Activated CD4-positive, CD25-positive, alpha-beta regulatory T cell treated with anti-CD3 and anti-CD28 coated beads, Interleukin-2, amount 50 U/mL, for 24 hours (primary cell): ENCODE measurements around the gene MYLK.

Experiments
- ATAC-seq, 2 donors: fragments of 150-1000 bp; cut with Tn5 transposase; one replicate each; pipeline ENCODE4 v1.10.0; 2021; ENCODE audit warnings: mild to moderate bottlenecking in 1 of 2, moderate library complexity in 1 of 2

MYLK gene

DNA sequence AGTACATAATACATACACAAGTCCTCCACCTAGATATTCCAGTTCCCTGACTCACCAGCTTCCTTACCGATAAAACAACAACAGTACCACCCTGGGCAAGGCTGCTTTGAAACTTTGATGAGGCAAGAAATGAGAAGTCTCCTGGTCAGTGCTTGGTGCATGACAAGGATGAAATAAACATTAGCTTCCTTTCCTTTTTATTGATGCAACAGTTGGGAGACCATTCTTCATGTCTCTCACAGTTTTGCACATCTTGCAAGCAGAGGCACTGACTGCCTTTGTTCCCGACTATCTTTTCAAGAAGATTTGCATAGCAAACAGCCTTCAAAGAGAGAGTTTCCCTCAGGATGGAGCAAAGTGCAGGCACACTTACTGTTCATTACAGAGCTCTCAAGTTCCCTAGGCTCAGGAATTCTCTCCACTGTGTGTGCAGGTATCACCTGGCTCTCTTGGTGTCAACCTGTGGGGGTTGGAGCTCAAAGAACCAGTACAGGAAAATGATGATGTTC lies 65.2 kb downstream of the MYLK start:
- ATAC-seq = no peak

DNA sequence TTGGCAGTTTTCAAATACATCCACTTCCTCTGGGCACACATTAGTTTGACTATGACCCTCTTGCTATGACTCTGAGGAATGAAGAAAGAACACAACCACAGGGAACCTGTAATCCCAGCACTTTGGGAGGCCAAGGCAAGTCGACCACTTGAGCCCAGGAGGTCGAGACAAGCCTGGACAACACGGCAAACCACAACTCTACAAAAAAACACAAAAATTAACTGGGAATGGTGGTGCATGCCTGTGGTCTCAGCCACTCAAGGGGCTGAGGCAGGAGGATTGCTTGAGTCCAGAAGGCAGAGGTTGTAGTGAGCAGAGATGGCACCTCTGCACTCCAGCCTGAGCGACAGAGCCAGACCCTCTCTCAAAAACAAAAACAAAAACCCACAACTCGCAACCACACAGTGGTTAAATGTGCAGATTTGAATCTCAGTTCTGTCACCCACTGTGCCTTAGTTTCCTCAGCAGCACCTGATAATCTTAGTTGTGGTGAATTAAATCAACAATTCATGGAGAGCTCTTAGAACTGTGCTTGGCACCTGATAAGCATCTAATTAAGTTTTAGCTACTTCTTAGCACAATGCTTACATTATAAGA lies 65.7 kb downstream of the MYLK start:
- no peak for ATAC-seq

DNA sequence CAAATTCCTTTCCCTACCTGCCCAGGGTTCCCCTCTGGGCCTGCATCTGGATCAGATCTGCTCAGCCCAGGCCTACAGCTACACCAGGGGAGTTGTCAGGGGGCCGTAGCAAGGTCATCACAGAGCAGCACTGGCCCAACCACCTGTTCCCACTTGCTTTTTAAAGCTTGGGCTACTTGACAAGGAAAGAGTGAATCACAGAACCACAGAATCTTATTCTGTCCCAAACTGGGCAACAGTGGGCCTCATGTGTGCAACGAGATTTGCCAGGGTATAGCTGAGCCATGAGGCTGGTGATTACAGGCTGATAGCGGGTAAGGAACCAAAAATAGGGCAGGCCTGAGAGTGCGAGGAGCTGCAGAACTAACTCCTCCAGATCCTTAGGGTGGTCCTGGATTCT lies 66.7 kb downstream of the MYLK start:
- ATAC-seq = no peak

DNA sequence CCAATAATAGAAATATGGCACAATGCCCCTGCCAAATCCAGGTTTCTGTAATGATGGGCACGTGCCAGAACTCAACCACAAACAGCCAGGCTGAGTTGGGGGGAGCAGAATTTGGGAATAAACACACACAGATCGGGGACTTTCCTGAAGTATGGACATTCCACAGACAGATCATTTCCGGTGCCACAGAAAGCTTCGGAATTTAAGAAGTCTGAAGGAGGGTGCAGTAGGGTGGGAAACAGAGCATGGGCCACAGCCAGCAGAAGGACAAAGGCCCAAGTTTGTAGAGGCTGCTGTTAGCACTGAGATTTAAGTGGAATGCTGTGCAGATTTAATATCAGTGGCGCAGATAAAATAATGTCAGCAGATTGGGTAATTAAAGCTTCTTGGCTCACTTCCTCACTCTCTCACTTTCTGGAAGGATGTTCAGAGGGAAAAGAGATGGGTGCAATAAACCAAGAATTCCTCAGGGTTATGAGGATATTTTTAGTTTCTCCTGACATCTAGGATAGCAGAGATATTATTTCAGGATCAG lies 67.4 kb downstream of the MYLK start:
- ATAC-seq = no peak

DNA sequence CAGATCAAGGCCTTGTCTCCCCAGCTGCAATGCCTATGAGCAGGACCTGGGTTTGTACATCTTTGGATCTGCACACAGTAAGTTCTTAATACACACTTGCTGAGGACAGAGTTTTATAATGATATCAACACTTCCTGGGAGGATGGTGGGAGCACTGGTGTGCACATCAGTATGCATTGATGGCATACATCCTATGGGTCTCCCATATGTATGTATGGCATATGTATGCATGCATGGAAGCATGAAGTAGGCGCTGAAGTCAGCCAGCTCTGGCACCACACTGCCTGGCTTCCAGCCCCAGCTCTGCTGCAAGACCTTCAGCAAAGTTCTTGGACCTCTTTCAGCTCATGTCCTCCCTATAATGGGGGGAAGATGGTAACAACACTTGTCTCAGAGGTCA lies 68.2 kb downstream of the MYLK start:
- ATAC-seq = no peak

DNA sequence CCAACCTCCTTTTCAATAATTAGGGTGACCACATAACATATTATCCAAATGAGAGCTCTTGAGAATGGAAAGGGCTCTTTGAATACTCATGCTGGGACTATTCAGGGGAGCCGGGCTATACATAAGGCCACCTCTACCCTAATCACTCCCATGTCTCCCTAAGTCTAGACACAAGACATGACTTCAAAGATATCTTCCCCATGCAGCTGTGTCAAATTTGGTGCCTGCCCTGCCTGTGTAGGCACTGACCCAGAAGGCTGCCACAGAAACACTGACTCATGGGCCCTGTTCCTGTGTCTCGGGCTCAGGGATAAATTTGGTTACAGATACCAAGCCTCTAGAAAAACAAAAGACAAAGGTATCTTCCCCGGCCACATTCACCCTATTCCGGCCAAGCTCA lies 70.3 kb downstream of the MYLK start:
- ATAC-seq = no peak

DNA sequence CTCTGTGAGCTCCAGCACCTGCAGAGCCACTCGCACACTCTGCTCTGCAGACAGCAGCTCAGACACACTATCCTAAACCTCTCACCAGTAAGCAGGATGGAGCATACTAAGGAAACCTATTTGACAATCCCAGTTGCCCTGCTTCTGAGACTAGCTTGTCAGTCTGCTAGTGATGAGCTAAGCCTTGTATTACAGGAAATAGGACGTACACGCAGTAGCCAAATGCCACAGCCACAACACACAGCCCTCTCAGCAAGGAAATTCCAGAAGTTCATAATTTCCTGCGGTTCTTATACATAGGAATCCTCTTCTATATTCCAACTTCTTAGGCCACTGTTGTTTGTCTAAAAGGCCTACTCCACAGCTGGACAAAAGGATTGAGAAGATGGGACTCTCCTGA lies 74.5 kb downstream of the MYLK start:
- ATAC-seq = no peak

DNA sequence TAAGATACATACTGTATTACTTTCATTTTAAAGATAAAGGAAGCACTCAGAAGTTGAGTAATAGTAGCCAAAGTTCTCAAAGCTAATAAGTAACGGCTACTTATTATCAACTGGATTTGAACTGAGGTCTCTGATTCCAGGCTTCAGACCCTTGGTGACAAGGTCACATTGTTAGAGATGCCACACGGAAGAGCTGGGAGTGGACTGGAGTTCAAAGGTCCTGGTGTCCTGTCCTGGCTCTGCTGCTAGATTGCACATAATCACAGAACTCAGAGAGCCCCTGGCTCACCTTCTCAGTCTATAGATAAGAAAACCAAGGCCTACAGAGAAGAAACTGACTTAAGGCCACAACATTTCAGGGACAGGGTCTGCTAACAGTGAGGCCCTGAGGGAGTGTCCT lies 75.3 kb downstream of the MYLK start:
- ATAC-seq = no peak

DNA sequence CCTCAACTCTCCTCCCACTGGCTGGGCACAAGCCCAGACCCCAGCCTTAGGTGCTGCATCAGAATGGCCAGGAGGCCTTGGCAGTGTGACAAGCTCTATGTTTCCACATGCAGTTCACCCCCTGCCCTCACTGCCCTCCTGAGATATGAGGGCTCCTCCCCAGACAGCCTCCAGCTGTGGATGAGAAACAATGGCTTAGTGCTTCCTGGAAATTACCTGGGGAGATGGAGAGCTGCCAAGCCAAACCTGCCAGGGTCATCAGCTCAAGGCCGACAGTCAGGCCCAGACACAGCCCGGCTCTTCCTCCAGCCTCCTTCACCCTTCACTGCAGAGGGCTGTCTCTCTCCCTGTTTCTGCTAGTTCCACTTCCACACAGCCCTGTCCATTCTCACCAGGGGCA lies 76.3 kb downstream of the MYLK start:
- ATAC-seq = peak in 1 of 2 donors; percentile 13

DNA sequence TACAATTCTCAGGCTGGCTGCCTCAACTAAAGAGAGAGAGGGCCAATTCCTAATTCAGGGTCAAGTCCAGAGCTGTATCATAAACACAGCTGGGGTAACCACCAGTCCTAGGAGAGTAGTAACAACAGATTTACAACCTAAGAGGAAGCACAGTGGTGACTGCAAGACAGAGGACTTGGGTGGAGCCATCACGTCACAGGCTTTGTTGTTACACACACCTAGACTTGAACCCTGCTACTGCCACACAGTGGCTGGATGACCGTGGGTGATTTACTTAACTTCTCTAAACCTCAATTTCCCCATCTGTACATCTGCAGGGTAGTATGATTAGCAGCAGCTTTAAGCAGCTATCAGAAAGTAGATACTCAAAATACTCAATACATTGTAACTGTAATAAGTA lies 78.6 kb downstream of the MYLK start:
- no peak for ATAC-seq

DNA sequence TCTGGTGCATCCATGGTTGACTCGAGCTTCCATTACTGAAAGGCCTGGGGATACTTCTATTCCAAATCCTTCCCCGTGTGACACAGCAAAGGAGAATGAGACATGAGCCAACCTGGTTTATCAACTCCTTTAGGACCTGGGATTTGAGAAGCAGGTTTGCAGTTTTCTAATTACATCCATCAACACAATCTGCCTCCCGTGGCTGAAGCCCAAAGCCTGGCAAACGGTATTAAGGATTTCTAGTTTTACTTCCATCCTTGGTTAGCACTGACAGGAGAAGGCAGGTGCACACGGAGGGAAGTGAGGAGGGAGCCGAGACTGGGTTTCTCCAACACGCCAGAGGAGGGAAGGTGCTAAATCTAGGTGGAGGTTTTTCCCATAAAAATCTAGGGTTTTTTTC lies 79.0 kb downstream of the MYLK start:
- no peak for ATAC-seq

DNA sequence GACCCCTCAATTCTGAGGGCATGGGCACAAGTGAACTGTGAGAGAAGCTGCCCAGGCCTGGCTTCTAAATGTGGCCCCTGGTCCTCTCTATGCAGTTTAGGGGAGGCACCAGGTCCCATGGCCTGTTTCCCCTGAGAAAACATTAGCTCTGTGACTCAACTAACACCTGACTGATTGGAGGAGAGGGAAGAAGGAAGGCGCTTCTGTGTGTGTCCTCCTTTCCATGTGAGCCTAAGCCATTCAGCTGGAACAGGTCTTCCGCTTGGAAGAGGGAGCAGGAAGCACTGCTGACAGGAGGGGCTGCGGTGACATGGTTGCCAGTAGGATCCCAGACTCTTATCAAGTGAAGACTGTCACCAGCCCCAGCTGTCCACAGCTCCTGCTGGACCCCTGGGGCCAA lies 79.5 kb downstream of the MYLK start:
- ATAC-seq = no peak

DNA sequence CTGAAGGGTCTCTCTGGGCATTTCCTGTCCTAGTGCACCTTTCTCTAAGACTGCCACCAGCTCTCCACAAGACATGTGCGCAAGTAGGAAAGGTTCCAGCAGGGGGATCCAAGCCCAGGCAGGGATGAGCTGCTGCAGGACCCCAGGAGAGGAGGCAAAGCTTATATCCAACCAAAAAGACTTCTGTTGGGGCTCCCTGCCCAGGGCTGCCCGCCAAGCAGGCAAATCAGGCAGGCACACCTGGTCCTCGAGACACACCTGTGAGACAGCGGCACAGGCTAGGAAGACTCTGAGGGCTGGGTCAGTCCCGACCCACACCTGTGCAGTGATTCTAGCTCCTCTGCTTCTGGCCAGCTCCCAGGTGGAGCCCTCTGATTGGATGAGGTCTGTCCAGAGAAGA lies 80.6 kb downstream of the MYLK start:
- ATAC-seq = no peak

DNA sequence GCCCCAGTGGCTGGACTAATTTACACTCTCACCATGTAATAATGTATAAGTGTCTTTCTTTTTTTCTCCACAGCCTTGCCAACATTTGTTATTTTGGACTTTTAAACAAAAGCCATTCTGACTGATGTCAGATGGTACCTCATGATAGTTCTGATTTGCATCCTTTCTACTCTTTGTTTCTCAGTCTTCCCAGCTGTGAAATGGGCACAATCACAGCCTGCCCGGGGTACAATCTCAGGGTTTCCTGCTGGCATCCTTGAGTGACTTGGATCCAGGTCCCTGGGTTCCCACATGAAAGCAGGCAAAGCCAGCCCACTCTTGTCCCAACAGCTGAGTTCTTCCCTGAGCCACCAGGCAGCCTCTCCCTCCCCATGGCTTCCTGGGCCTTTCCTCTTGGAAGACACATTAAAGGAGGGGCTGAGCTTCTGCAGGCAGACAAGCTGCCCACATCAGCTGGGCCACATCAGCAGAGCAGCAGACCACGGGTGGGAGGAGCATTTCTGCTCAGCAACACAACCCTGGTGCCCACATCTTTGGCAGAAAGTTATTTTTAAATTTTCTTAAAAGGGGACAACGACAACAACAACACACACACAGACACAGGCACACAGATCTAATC lies 82.0 kb downstream of the MYLK start:
- ATAC-seq = no peak

DNA sequence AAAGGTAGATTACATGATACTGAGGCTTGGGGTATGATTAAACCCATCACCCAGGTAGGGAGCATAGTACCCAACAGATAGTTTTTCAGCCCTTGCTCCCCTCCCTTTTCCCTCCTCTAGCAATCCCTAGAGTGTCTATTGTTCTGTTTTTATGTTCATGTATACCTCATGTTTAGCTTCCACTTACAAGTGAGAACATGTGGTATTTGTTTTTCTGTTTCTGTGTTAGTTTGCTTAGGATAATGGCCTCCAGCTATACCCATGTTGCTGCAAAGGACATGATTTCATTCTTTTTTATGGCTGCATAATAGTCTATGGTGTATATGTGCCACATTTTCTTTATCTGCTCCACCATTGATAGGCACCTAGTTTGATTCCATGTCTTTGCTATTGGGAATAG lies 82.7 kb downstream of the MYLK start:
- ATAC-seq = no peak

DNA sequence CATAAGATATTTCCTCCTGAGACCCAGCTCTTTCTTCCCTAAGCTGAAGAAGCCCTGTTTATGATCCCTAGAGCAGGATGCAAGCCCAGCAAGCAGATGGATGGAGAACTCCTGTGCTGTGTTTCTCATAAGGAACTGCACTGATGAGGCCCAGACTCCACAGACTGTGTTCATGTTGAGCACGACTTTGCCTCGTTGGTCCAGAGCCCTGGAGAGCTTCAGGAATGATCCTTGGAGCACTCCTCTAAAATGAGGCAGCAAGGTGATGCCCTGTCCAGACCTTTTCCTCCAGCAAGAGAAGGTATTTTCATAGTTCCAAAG lies 83.8 kb downstream of the MYLK start:
- no peak for ATAC-seq

DNA sequence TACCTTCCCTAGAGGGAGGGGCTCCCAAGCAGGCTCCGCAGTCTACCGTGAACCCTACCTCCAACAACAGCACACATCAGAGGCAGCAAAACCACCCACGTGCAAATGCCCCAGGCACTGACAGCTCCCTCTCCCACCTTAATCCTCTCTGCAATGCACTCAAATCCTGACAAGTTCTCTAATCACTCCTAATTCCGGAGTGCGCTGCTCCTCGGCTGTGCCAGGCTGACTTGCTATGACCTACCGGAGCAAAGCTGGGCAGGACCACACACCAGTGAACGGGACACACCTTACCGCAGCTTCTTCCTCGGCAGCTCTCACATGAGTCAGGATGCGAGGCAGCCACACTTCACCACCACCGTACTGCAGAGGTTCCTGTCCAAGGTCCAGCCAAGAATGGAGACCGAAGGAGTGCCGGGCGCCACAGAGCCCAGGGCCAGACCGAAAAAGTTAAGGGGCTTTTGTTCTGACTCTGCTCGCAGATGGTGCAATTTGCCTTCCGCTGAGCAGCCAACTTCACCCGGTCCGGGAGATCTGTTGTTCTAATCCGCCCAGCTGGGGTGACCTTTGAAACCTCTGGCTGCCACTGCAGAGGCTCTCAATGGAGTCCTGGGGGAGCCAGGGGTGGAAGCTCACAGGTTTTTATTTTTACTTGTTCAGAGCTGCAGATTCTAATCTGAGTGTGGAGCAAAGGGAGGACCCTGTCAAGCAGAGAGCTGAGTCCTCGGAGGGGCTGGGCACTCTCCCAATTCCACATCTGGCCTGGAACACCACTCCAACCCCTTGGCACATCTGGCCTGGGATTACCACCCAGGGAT lies 84.4 kb downstream of the MYLK start:
- peak in 1 of 2 donors; percentile 4 for ATAC-seq

DNA sequence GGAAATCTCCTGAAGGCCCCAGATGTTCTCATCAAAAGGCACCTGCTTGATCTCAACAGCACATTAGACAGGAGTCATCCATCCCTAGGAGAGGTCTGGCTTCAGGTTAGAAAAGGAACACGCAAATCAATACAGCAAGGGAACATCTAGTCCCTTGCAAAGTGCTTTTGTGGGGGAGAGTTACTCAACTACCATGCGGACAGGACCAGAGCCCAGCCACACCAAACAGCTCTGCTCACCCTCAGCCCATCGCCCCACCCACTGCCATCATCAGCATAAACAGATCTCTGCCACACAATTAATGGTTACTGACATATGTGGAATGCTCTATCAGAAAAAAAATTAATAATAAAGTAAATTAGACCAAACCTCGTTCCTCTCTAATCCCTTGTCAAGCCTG lies 85.6 kb downstream of the MYLK start:
- no peak for ATAC-seq

DNA sequence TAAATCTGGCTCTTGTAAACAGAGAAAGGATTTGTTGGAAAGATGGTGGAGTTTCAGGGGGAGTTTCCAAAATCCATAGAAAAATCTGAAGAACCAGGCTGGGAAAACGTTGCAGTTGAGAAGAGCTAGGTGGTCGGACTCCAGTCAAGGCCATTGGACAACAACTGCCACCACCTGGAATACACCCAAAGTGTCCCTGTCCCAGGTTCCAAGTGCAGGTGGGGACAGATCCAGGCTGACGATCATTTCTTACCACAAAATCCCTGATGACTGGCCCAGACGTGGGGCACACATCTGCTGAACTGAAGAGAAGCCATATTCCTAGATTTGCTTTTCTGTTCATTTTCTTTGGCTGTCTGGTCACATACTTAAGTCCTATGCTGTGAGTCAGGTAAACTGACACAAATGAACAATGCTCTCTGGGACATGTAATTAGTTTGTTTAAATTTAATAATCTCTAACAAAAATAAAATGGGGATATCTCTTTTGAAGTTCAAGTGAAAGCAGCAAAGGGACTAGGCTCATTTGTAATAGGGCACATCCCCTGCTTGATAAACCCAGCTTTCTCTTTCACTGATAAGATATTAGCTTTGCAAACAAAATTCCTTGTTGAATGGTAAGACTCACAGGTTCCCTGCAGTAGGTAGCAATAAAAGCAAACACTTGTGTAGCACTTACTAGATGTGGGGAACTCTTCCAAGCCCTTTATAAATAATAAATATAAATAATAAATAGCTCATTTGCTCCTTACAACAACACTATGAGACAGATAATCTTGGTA lies 88.5 kb downstream of the MYLK start:
- no peak for ATAC-seq

DNA sequence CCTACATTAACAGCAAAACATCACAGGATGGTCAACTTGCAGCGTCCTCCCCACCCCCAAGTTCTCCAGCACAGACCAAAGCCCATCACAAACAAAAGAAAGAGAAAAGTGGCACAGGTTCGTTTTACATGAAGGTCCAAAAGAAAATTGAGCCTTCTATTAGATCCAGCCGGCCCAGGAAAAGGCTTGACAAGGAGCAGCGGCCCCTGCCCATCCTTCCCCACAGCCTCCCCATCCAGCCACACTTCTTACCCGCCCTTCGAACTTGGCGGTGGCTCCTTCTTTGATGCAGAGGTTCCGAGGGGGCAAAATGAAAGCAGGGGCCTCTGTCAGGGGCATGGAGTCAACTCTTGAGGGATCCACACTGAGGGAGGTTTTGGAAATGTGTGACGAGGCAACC lies 90.7 kb downstream of the MYLK start:
- no peak for ATAC-seq

DNA sequence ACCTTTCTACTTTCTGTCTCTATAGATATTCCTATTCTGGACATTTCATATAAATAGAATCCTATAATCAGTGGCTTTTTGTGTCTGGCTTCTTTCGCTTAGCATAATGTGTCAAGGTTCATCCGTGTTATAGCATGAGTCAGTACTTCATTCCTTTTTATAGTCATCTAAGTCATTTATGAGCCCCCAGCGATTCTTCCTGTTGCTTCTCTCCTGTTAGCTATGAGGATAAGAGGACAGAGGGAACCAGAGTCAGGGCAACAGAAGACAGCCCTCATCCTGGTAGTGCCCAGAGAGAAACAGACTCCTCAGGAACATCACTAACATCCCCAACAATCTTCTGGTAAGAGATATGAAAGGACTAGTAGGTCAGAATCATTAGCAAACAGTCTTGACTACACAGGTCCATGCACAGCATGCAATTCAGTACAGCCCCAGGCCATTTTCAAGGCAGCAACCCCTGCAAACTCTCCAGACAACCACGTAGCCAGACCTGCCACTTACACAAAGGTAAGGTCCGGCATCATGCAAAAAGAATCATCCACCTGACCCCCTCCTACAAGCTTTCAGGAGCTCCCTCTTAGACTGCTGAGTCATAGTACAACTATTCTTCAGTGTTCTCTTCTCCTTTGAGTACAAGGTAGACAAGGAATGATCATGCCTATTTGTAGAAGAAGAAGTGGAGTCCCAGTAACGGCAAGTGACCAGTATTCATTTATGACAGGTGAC lies 91.5 kb downstream of the MYLK start:
- no peak for ATAC-seq

DNA sequence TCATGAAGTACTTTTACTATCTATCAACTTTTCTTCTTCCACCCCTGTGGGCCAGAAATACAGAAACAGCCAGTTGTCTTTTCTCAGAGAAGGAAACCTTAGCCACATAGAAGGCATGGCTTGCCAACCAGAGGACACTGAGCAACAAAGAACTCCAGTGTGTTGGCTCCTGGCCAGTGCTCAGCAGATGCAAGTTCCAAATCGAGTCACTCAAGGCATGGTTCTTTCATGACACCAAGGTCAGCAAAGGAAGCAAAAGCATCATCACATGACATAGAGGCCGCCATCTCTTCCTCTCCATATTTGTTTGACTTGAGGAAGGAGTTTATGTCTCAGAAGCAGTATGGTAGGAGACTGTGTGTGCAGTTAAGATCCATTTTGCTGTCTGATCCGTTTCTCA lies 92.2 kb downstream of the MYLK start:
- no peak for ATAC-seq

DNA sequence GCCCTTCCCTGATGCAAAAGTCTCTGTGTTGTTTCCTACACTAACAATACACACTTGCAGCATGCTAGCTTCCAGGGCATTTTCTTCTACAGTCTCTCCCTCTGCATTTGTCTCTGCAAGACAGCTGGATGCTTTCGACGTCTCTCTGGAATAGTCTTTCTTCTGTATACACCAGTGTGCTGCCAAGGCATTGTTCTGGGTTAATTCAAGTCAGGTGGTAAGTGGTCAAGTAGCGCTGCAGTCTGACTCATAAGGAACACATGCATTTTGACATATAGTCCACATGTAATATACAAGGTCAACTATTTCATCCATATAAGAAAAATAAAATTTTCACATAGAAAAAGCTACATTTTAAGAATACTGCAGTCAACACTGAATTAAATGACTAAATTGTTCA lies 92.7 kb downstream of the MYLK start:
- no peak for ATAC-seq
